Measurements from ENCODE around the gene SEMA4B. TPM values are rescaled to one million over a fixed set of nuclear protein-coding genes. Genes with fewer than 3 reads are reported as not detected.

The SEMA4B gene
- total RNA-seq, 1 experiment from 2014 or later, result 38.6 TPM

DNA sequence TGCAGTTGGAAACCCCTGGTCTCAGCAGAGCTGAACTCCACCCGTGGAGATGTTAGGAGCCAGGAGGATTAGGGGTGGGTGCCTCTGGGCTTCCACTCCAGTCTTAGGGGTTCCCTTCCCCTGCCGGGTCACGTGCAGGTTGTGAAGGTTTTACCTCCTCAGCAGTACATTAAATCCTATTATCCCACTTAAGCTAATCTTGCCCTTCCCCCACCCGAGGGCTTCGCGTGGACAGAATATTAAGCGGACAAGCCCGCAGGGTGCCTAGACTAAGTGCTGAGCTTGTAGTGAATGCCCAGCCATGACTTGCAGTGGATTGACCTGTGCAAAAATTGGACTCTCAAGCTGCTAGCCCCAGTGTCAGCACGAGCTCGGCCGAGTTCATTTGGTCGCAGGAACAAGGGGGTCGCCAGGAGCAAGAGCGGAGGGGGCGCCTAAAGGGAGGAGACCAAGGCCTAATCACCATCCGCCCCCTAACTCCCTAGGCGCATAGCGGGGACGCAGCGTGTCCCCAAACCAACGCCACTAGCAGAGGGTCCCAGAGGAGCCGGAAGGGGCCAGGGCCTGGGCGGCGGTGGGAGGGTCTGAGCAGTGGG lies 498 bp upstream of the SEMA4B start:
- H3K9me3 Mint-ChIP-seq (ENCODE audit: unreplicated experiment), result no peaks in the 10 kb centered on the region
- H3K27ac Mint-ChIP-seq (ENCODE audit: low read depth, unreplicated experiment), result no peak overlapping the region
- TF ChIP-seq, protein P1, sequence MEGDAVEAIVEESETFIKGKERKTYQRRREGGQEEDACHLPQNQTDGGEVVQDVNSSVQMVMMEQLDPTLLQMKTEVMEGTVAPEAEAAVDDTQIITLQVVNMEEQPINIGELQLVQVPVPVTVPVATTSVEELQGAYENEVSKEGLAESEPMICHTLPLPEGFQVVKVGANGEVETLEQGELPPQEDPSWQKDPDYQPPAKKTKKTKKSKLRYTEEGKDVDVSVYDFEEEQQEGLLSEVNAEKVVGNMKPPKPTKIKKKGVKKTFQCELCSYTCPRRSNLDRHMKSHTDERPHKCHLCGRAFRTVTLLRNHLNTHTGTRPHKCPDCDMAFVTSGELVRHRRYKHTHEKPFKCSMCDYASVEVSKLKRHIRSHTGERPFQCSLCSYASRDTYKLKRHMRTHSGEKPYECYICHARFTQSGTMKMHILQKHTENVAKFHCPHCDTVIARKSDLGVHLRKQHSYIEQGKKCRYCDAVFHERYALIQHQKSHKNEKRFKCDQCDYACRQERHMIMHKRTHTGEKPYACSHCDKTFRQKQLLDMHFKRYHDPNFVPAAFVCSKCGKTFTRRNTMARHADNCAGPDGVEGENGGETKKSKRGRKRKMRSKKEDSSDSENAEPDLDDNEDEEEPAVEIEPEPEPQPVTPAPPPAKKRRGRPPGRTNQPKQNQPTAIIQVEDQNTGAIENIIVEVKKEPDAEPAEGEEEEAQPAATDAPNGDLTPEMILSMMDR (IDR thresholded peaks at IDR 0.05; ENCODE audit: unreplicated experiment), result no peak
- no peak for DNase-seq (ENCODE audit: unreplicated experiment)
- intact Hi-C loops (cut with micrococcal nuclease), result no loop called here
- ChIA-PET POLR2A (interaction anchor here (0.6 to 5.5 kb wide), 7 partner anchors 8 to 957 kb away, joined by 3 to 81 read pairs (median 23); partner anchors contain the start of genes CIB1, FANCI and GDPGP1), CTCF (interaction anchor here (0.6 to 2.4 kb wide), 7 partner anchors 9 to 57 kb away, joined by 3 to 7 read pairs (median 3); no protein-coding TSS in a partner anchor)
- peaks cover 26% of the 10 kb centered on the region for H3K36me3 Mint-ChIP-seq (ENCODE audit: insufficient read depth, unreplicated experiment)
- peak overlapping the region; percentile 78 for H3K4me3 Mint-ChIP-seq (ENCODE audit: unreplicated experiment)
- H3K27me3 Mint-ChIP-seq (ENCODE audit: insufficient read depth, unreplicated experiment), result no peaks in the 10 kb centered on the region
- H3K4me1 Mint-ChIP-seq (ENCODE audit: insufficient read depth, unreplicated experiment), result peaks cover 20% of the 10 kb centered on the region
- no TSS peak for BruUV-seq (replicated peaks)

DNA sequence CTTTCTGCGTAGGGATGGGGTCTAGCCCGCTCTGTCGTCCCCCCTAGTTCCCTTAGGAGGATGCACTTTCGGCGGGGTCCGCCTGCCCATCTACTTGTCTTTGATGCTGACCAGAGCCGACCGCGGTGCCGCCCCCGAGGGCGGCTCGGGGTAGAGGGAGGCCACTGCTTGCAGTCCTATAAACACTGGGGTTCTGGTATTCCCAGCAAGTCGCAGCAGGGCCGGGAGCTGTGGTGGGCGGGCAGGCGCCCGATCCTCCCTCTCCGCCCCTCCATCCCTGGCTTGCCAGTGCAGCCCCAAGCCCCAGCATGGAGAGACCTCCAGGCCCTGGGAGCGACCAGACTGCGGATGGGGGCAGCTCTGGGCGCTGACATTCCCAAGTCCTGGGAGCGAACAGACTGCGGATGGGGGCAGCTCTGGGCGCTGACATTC lies 830 bp downstream of the SEMA4B start:
- no TSS peak for BruUV-seq (replicated peaks)
- CTCF ChIA-PET, result interaction anchor here (0.5 to 2.4 kb wide), 5 partner anchors 12 to 20 kb away, joined by 3 to 7 read pairs (median 6); no protein-coding TSS in a partner anchor
- peaks cover 27% of the 10 kb centered on the region for H3K4me1 Mint-ChIP-seq (ENCODE audit: insufficient read depth, unreplicated experiment)
- no peaks in the 10 kb centered on the region for H3K9me3 Mint-ChIP-seq (ENCODE audit: unreplicated experiment)
- H3K27me3 Mint-ChIP-seq (ENCODE audit: insufficient read depth, unreplicated experiment), result no peaks in the 10 kb centered on the region
- POLR2A ChIA-PET, result interaction anchor here (0.6 to 5.5 kb wide), 12 partner anchors 11 to 781 kb away, joined by 3 to 81 read pairs (median 4); partner anchors contain the start of genes CIB1, GDPGP1, IDH2 and TTLL13
- intact Hi-C loops (cut with micrococcal nuclease), result no loop called here
- TF ChIP-seq, protein P1 (IDR thresholded peaks at IDR 0.05; ENCODE audit: unreplicated experiment), result no peak
- peaks cover 26% of the 10 kb centered on the region for H3K36me3 Mint-ChIP-seq (ENCODE audit: insufficient read depth, unreplicated experiment)
- DNase-seq (ENCODE audit: unreplicated experiment), result no peak
- peak overlapping the region; percentile 78 for H3K4me3 Mint-ChIP-seq (ENCODE audit: unreplicated experiment)
- H3K27ac Mint-ChIP-seq (ENCODE audit: low read depth, unreplicated experiment), result no peak overlapping the region

DNA sequence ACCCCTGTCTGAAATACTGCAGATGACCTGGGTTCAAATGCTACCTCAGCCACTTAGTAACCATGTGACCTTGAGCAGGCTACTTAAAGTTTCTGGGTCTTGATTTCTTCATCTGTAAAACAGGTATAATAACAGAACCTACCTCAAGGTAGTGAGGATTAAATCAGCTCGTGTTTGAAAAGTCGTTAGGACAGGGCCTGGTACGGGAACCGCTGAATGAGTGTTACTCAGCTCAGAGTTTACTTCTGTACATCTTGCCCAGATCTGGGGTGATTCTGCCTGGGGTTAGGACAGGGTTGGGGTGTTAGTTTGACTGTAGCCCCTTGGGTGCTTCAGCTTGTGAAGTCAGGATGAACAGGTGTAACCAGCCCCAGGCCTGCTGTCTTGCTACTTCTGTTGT lies 1.8 kb downstream of the SEMA4B start:
- H3K27me3 Mint-ChIP-seq (ENCODE audit: insufficient read depth, unreplicated experiment), result no peaks in the 10 kb centered on the region
- H3K4me3 Mint-ChIP-seq (ENCODE audit: unreplicated experiment), result peak overlapping the region; percentile 78
- H3K9me3 Mint-ChIP-seq (ENCODE audit: unreplicated experiment), result no peaks in the 10 kb centered on the region
- ChIA-PET POLR2A (interaction anchor here (3.8 to 5.5 kb wide), 5 partner anchors 10 to 36 kb away, joined by 20 to 81 read pairs (median 38); partner anchors contain the start of genes CIB1 and GDPGP1), CTCF (interaction anchor here (0.6 to 1.9 kb wide), 9 partner anchors 10 to 334 kb away, joined by 3 to 7 read pairs (median 4); partner anchors contain the start of genes CIB1 and GDPGP1)
- TF ChIP-seq, protein P1 (IDR thresholded peaks at IDR 0.05; ENCODE audit: unreplicated experiment), result no peak
- peak overlapping the region; percentile 16 for H3K27ac Mint-ChIP-seq (ENCODE audit: low read depth, unreplicated experiment)
- DNase-seq (ENCODE audit: unreplicated experiment), result no peak
- BruUV-seq (replicated peaks), result TSS peak; percentile 28
- H3K4me1 Mint-ChIP-seq (ENCODE audit: insufficient read depth, unreplicated experiment), result peaks cover 27% of the 10 kb centered on the region
- H3K36me3 Mint-ChIP-seq (ENCODE audit: insufficient read depth, unreplicated experiment), result peaks cover 27% of the 10 kb centered on the region
- intact Hi-C loops (cut with micrococcal nuclease), result no loop called here

DNA sequence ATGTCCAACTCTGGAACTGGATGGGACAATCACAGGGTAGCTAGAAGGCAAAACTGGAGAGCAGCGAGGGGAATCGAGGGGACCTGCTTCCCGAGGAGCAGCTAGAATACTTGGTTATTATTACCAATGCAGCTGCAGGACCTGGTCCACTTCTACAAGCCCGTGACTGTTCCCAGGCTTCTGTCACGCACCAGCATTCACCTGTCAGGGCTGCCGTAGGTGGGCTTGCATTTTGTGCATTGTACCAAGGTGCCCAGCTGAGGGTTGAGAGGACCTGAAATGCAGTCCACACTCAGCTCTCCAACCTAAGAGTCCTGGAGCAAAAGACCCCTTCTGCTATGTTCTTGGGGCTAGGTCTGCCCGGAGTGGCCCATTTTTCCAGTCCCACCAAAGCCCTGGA lies 2.3 kb downstream of the SEMA4B start:
- Mint-ChIP-seq H3K9me3 (ENCODE audit: unreplicated experiment) (no peaks in the 10 kb centered on the region), H3K4me3 (ENCODE audit: unreplicated experiment) (no peak overlapping the region), H3K27me3 (ENCODE audit: insufficient read depth, unreplicated experiment) (no peaks in the 10 kb centered on the region), H3K4me1 (ENCODE audit: insufficient read depth, unreplicated experiment) (peaks cover 22% of the 10 kb centered on the region), H3K36me3 (ENCODE audit: insufficient read depth, unreplicated experiment) (peaks cover 33% of the 10 kb centered on the region), H3K27ac (ENCODE audit: low read depth, unreplicated experiment) (no peak overlapping the region)
- BruUV-seq (replicated peaks), result no TSS peak
- no peak for DNase-seq (ENCODE audit: unreplicated experiment)
- POLR2A ChIA-PET, result interaction anchor here (3.8 to 5.5 kb wide), 5 partner anchors 9 to 37 kb away, joined by 20 to 81 read pairs (median 38); partner anchors contain the start of genes CIB1 and GDPGP1
- CTCF ChIA-PET, result interaction anchor here (0.6 to 1.9 kb wide), 11 partner anchors 9 to 334 kb away, joined by 3 to 7 read pairs (median 4); partner anchors contain the start of genes CIB1 and GDPGP1
- TF ChIP-seq, protein P1 (IDR thresholded peaks at IDR 0.05; ENCODE audit: unreplicated experiment), result no peak
- intact Hi-C loops (cut with micrococcal nuclease), result no loop called here

Data from MCF 10A (cell line).